Pancreas (tissue), 10 donors: ENCODE results near the gene S100A13. TPM values are rescaled to one million over a fixed set of nuclear protein-coding genes. Genes with fewer than 3 reads are reported as not detected.
A peak's percentile ranks its signal among the peaks of the same experiment; 100 is the strongest.

Source experiments
- ATAC-seq, 4 donors: fragments of 200-7000 bp; cut with Tn5 transposase; one replicate each; pipeline versions ENCODE4 v1.8.0 to v1.9.1; 2020; ENCODE audit warnings: mild to moderate bottlenecking in 4 of 4, moderate library complexity in 4 of 4
- DNase-seq, 6 donors: peaks; one replicate each; pipeline ENCODE4 v3.0.0-alpha.2; 2020
- FAIRE-seq: peaks from 2 replicates; lab custom pipeline; 2012; peaks lifted over from hg19 to GRCh38; lab: Jason Lieb, UNC
- H3K27ac ChIP-seq, 4 donors: fragments of 200-600 bp; sonication (generic); 1 replicate in 3 of 4; 2 replicates in 1 of 4; pipeline versions ENCODE4 v1.5.0 to v1.8.0; 2020
- H3K27me3 ChIP-seq, 4 donors: fragments of 200-600 bp; one replicate each; pipeline ENCODE4 v1.8.0; 2021
- H3K36me3 ChIP-seq, 3 donors: fragments of 200-600 bp; sonication (generic) in 1 of 3; one replicate each; pipeline versions ENCODE4 v1.5.0 to v1.8.0; 2020 to 2021
- H3K4me1 ChIP-seq, 3 donors: fragments of 200-600 bp; one replicate each; pipeline ENCODE4 v1.8.0; 2021
- H3K4me3 ChIP-seq, 4 donors: fragments of 200-600 bp; sonication (generic) in 2 of 4; one replicate each; pipeline versions ENCODE4 v1.5.0 to v1.8.0; 2020 to 2021
- H3K9me3 ChIP-seq, 4 donors: fragments of 200-600 bp; one replicate each; pipeline ENCODE4 v1.8.0; 2021
- WGBS, 2 donors: extraction: QIAGEN DNeasy Blood & Tissue Kit; methylation state at CpG; one replicate each; pipeline ENCODE4 v1.1.7; 2013; 5-methylcytosine and 5-hydroxymethylcytosine counted together
- intact Hi-C, 3 donors: fragments of 100-400 bp; cut with DNase I; formaldehyde crosslinking; loops; one replicate each; pipeline versions ENCODE4 v1.11.1 to v1.14.2; 2022
- polyA plus RNA-seq, 2 donors: library from polyadenylated mRNA; stranded (reverse); fragments of 200-250 nt; gene quantifications; one replicate each; pipeline ENCODE4 v1.2.3, GENCODE V29; 2013
- total RNA-seq, 6 donors: library from RNA; stranded (reverse); fragmentation: NEBNext Ultra II Directional in 4 of 6; extraction: Animal tissue kit (Norgen Biotek cat#: 25700) in 4 of 6; gene quantifications; one replicate each; pipeline versions ENCODE4 v1.2.1 to v1.2.4, GENCODE V29; 2021 to 2023
- TF ChIP-seq, protein P1 (sequence below), 4 donors: fragments of 200-600 bp; sonication (generic) in 3 of 4; IDR thresholded peaks; one replicate each; pipeline versions ENCODE4 v1.5.0 to v1.8.0; 2021; ENCODE audit warnings: antibody characterized with exemption in 4 of 4
- donor health status: healthy with polysubstance abuse.
- donor health status: DM: no; HTN: no; CAD: no; lungs with moderate emphysema.
- donor health status: DM: no; HTN: no; CAD: no.
- donor health status: control.
- donor health status: control.
- donor health status: Bipolar disorder and iron deficiency.
- donor health status: DM: yes; HTN: yes; CAD: no.
- donor health status: DM: no; HTN: no; CAD: no.
- donor health status: DM: no; HTN: no; CAD: no.
- donor health status: DM: yes; HTN: yes; CAD: no.

Gene S100A13
- total and polyA plus RNA-seq, 8 donors, result 22.0 to 125 (median 39.5) TPM

DNA sequence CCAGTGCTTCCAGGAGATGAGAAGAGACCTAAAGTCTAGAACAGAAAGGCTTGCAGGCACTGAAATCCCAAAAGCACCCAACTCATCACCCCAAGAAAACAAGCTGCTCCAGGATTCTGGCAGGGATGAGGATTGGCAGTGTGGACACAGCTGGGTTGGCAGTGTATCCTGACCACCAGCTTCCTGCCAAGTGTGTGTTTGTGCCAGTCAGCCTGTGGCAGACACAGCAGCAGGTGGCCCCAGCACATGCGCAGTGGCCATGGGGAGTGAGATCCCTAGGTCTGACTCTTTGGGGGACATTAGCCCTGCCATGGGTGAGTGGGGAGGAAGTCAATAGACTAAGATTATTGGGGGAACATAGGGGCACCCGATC lies 22.5 kb upstream of the S100A13 start:
- TF ChIP-seq, protein P1, sequence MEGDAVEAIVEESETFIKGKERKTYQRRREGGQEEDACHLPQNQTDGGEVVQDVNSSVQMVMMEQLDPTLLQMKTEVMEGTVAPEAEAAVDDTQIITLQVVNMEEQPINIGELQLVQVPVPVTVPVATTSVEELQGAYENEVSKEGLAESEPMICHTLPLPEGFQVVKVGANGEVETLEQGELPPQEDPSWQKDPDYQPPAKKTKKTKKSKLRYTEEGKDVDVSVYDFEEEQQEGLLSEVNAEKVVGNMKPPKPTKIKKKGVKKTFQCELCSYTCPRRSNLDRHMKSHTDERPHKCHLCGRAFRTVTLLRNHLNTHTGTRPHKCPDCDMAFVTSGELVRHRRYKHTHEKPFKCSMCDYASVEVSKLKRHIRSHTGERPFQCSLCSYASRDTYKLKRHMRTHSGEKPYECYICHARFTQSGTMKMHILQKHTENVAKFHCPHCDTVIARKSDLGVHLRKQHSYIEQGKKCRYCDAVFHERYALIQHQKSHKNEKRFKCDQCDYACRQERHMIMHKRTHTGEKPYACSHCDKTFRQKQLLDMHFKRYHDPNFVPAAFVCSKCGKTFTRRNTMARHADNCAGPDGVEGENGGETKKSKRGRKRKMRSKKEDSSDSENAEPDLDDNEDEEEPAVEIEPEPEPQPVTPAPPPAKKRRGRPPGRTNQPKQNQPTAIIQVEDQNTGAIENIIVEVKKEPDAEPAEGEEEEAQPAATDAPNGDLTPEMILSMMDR (IDR thresholded peaks at IDR 0.05), result no peak
- H3K36me3 ChIP-seq, result peaks cover 0 to 14% (median 13%) of the 10 kb centered on the region in 3 donors
- intact Hi-C loops, result no loop called here

DNA sequence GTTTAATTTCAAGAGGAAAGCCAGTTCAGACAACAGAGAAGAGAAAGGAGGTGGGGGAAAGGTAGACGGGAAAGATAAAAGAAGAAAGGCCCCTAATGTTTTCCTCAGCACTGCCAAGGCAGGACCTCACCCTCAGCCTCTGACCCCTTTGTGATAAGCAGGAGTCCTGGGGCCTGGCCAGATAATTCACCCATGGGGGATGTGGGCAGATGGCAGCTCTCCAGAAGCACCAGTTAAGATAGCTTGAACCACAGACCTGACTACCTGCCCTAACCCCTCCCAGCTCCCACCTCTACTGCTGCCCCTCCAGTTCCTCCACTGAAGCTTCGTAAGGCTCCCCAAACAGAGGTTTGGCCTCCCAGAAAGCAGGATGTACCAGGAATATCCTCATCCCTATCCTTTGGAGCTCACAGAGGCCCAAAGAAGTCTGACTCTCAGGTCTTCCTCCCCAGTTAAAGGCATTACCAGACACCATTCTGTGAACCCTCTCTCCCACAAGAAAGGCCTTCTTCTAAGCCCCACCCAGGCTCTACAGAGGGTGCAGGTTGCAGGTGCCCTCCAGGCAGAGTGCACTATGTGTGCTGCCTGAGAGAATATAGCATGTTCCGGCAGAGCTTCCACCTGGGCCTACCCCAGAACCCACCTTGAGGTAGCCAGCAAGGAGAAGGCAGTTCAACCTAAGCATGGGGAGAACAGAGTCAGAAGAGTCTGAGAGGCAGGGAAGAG lies 22.0 kb upstream of the S100A13 start:
- intact Hi-C loops, result no loop called here
- TF ChIP-seq, protein P1 (IDR thresholded peaks at IDR 0.05), result no peak
- no peaks in the 10 kb centered on the region for H3K9me3 ChIP-seq
- peak overlapping the region; percentile 51 to 81 (median 65) for H3K27ac ChIP-seq
- H3K4me3 ChIP-seq, result no peak overlapping the region
- WGBS, 2 donors, result 20 to 31% methylated on average over 3 of the region's 3 CpGs
- peaks cover 0 to 20% (median 16%) of the 10 kb centered on the region in 3 donors for H3K36me3 ChIP-seq
- DNase-seq (peak in 4 of 6 donors; percentile 40 to 59 (median 54)), FAIRE-seq (no peak), ATAC-seq (peak; percentile 13 to 48 (median 26))
- peaks cover 30 to 41% (median 38%) of the 10 kb centered on the region in 3 donors for H3K4me1 ChIP-seq
- no peaks in the 10 kb centered on the region for H3K27me3 ChIP-seq

More for the DNA sequence above, 22.5 kb upstream of the S100A13 start:
- no peak overlapping the region for H3K4me3 ChIP-seq
- H3K27me3 ChIP-seq, result no peaks in the 10 kb centered on the region
- ATAC-seq (peak; percentile 84 to 93 (median 92)), DNase-seq (peak; percentile 91 to 97 (median 95)), FAIRE-seq (no peak)
- H3K4me1 ChIP-seq, result peaks cover 30 to 41% (median 38%) of the 10 kb centered on the region in 3 donors
- H3K27ac ChIP-seq, result peak overlapping the region; percentile 51 to 81 (median 65)
- WGBS, 2 donors, result 30 to 32% methylated on average over 2 of the region's 2 CpGs
- H3K9me3 ChIP-seq, result no peaks in the 10 kb centered on the region

DNA sequence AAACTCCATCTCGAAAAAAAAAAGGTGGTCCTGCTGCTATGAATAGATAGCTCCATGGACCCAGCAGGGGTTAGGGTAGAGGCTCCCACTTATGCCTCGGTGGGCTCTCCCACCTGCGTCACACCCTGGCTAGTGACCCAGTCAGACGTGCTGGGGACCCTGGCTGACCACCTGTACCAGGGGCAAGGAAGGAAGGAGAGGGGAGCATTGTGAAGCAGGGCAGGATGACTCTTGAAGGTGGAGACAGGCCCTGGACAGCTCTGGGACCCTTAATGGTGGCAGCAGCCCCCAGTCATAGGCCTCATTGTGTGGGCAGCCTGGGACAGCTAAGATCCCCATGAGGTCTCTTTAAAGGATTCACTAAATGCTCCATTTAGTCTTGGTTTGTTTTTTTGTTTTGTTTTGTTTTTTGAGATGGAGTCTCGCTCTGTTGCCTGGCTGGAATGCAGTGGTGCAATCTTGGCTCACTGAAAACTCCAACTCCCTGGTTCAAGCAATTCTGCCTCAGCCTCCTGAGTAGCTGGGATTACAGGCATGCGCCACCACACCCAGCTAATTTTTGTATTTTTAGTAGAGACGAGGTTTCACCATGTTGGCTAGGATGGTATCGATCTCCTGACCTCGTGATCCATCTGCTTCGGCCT lies 20.8 kb upstream of the S100A13 start:
- Histone ChIP-seq H3K36me3 (peaks cover 3 to 26% (median 22%) of the 10 kb centered on the region in 3 donors), H3K4me3 (no peak overlapping the region), H3K27me3 (no peaks in the 10 kb centered on the region), H3K4me1 (peaks cover 25 to 47% (median 42%) of the 10 kb centered on the region in 3 donors), H3K9me3 (no peaks in the 10 kb centered on the region), H3K27ac (peak overlapping the region in 3 of 4 donors; percentile 18 to 81 (median 73))
- DNase-seq, result peak in 4 of 6 donors; percentile 21 to 62 (median 29)
- intact Hi-C loops, result no loop called here
- TF ChIP-seq, protein P1 (IDR thresholded peaks at IDR 0.05), result no peak
- no peak for FAIRE-seq
- ATAC-seq, result no peak
- 83 to 92% methylated on average over 10 of the region's 10 CpGs for WGBS, 2 donors

DNA sequence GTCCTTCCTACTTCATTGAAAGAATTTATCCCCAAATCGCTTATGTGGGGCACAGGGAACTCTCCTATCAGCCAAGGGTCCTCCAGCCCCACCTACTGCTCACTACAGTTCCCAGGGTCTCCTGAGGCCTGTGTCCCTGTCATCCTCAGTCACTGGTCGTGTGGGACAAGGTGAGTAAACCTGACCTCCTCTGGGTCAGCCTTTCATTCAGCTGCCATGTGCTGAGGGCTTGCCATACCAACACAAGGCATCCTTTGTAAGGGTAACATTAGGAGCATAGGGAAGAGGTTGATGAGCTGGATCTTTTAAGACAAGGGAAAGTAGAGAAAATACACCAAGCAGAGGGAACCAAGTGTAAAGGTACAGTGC lies 20.0 kb upstream of the S100A13 start:
- Histone ChIP-seq H3K4me1 (peaks cover 21 to 39% (median 36%) of the 10 kb centered on the region in 3 donors), H3K9me3 (no peaks in the 10 kb centered on the region), H3K27ac (peak overlapping the region in 1 of 4 donors; percentile 13), H3K4me3 (no peak overlapping the region), H3K27me3 (no peaks in the 10 kb centered on the region), H3K36me3 (peaks cover 5 to 34% (median 29%) of the 10 kb centered on the region in 3 donors)
- 49 to 52% methylated on average over 2 of the region's 2 CpGs for WGBS, 2 donors
- ATAC-seq, result no peak
- peak in 1 of 6 donors; percentile 18 for DNase-seq
- no peak for FAIRE-seq
- TF ChIP-seq, protein P1 (IDR thresholded peaks at IDR 0.05), result no peak
- intact Hi-C loops, result no loop called here
